Measurements from ENCODE around the gene USP8.

- TF ChIP-seq EZH2 (IDR thresholded peaks at IDR 0.05; ENCODE audit: borderline replicate concordance, insufficient read depth, low read length, poor library complexity, severe bottlenecking) (no peak), CTCF (IDR thresholded peaks at IDR 0.05; ENCODE audit: poor library complexity, severe bottlenecking) (no peak), MXI1 (conservative IDR thresholded peaks at IDR 0.05; ENCODE audit: poor library complexity, severe bottlenecking) (no peak)
Measured at GRCh38 chr15:50549326-50549725, 125.1 kb downstream of the USP8 start.
